ENCODE measurements around the gene CAVIN4.

CAVIN4 gene

DNA sequence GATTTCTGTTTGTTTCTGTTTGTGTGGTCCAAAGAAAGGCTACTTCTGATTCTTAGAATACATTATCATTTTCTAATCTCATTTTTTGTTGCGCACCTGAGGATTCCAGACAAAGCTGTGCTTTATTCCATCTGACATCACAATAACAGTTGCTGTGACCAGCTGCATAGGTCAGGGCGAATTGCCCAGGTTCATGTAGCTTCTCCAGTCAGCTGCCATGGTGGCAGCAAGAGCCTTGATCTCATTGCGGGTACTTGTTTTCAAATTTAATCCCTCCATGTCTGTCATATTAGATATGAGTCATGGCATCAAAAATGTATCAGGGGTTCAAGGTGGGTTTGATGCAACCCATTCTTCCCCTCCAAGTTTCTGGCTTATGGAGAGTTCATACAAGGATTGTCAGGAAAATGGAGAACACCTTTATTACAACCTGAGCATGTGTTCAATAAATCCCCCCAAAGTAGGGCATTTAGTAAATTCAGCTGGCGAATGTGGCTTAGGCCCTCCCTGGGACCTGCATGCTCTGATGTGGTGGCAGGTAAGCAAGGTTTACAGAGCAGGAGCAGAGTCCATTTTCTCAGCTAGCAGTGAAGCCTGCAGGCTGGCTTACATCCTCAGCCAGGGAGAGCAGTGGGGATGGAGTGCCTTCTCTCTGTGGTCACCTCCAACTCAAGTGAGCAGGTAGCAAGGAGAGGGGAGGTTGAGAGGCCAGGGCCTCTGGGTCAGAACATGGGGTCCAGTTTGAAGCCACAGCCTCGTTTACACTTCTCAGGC lies 13.9 kb downstream of the CAVIN4 start:
- in situ Hi-C loops (cut with HindIII; ENCODE audit: low pct_ligation_motif_present, low sequenced_read_pairs) = no loop called here
- Histone ChIP-seq H3K36me3 (replicated peaks) (no peaks in the 10 kb centered on the region), H3K4me3 (ENCODE audit: low read depth, low read length) (no peak overlapping the region), H3K27ac (no peak overlapping the region), H3K27me3 (replicated peaks) (no peaks in the 10 kb centered on the region)
- no peak for TF ChIP-seq CTCF (IDR thresholded peaks at IDR 0.05; ENCODE audit: low read depth, low read length, missing control alignments)
- DNase-seq = no peak

DNA sequence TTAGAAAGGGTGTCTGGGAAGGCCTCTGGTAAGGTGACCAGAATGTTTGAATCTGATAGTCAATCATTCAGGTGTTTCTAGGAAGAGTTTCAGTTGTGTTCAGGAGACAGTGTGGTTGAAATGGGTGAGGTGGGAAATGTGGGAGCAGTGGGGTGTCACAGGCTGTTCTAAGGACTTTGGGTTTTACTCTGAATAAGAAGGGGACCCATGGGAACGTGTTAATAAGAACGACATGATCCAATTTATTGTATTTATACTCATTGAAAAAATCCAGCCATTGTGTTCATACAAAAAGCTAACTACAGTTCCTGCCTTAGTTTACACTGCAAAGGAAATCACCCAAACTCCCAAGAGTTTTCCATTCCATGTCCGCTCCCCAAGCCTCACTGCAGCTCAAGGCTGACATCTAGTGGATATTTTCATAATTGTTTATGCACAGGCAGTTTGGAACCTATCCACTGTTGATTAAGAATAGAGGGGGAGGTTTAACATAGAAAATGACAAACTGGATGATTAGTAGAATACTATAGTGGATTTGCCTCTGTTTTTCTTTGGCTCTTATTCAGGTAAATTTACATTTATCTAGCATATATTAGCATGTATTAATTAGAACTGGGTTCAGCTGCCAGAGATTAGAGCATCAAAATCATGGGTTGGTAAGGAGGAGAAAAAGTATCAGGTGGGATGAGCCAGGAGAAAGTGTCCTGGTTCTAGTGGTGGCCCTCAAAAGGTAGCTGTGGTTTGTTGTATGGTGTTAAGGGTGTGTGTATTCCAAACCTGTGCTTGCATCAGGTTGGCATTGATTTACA lies 17.7 kb downstream of the CAVIN4 start:
- no peak overlapping the region for H3K27ac ChIP-seq
- peak; percentile 64 for DNase-seq
- no peaks in the 10 kb centered on the region for H3K27me3 ChIP-seq (replicated peaks)
- TF ChIP-seq CTCF (IDR thresholded peaks at IDR 0.05; ENCODE audit: low read depth, low read length, missing control alignments) = peak; percentile 75
- in situ Hi-C loops (cut with HindIII; ENCODE audit: low pct_ligation_motif_present, low sequenced_read_pairs) = no loop called here
- no peaks in the 10 kb centered on the region for H3K36me3 ChIP-seq (replicated peaks)
- no peak overlapping the region for H3K4me3 ChIP-seq (ENCODE audit: low read depth, low read length)

GRCh38 chr9:100597236-100597635 lies 19.4 kb downstream of the CAVIN4 start:
- H3K27ac ChIP-seq = no peak overlapping the region
- no peaks in the 10 kb centered on the region for H3K36me3 ChIP-seq (replicated peaks)
- TF ChIP-seq CTCF (IDR thresholded peaks at IDR 0.05; ENCODE audit: low read depth, low read length, missing control alignments) = no peak
- in situ Hi-C loops (cut with HindIII; ENCODE audit: low pct_ligation_motif_present, low sequenced_read_pairs) = no loop called here
- H3K27me3 ChIP-seq (replicated peaks) = no peaks in the 10 kb centered on the region
- no peak overlapping the region for H3K4me3 ChIP-seq (ENCODE audit: low read depth, low read length)
- no peak for DNase-seq

GRCh38 chr9:100598641-100599145 lies 20.8 kb downstream of the CAVIN4 start:
- no peak overlapping the region for H3K27ac ChIP-seq
- in situ Hi-C loops (cut with HindIII; ENCODE audit: low pct_ligation_motif_present, low sequenced_read_pairs) = no loop called here

DNA sequence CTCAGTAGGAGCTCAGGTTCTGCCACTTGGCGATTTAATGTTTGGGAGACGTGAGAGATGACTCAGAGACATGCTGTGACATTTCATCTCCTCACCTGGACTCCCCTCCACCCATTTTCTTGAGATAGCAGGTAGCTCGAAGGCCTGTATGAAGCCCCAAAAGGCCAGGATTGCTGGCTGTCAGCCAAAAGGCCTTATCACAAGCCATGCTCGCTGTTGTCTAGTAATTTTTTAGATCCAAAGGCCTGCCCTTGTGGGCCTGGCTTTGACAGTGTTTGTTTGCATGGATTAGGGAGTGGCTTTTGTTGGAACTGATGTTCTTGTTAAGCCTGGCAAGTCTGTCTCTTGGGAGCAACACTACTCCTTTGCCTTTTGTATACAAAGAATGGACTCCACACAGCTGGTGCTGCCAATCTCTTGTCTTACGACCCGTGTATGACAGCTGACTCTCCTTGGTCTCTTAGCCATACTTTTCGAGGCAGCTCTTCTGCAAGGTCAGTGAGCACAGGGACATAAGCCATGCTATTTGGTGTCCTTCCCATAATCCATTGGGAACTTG lies 22.7 kb downstream of the CAVIN4 start:
- no peak overlapping the region for H3K4me3 ChIP-seq (ENCODE audit: low read depth, low read length)
- in situ Hi-C loops (cut with HindIII; ENCODE audit: low pct_ligation_motif_present, low sequenced_read_pairs) = loop anchor here (25.0 kb wide), 1 partner anchor 712 kb away; no protein-coding TSS in a partner anchor
- no peak for DNase-seq
- no peak for TF ChIP-seq CTCF (IDR thresholded peaks at IDR 0.05; ENCODE audit: low read depth, low read length, missing control alignments)
- no peaks in the 10 kb centered on the region for H3K36me3 ChIP-seq (replicated peaks)
- no peaks in the 10 kb centered on the region for H3K27me3 ChIP-seq (replicated peaks)
- no peak overlapping the region for H3K27ac ChIP-seq

More at GRCh38 chr9:100598641-100599145, 20.8 kb downstream of the CAVIN4 start:
- peak; percentile 65 for DNase-seq
- no peak for TF ChIP-seq CTCF (IDR thresholded peaks at IDR 0.05; ENCODE audit: low read depth, low read length, missing control alignments)
- H3K4me3 ChIP-seq (ENCODE audit: low read depth, low read length) = peak overlapping the region; percentile 57
- no peaks in the 10 kb centered on the region for H3K36me3 ChIP-seq (replicated peaks)
- no peaks in the 10 kb centered on the region for H3K27me3 ChIP-seq (replicated peaks)

Data from brain microvascular endothelial cell (primary cell).